Tibial nerve (tissue), 4 donors: ENCODE results near the gene IFITM2. TPM values are rescaled to one million over a fixed set of nuclear protein-coding genes. Genes with fewer than 3 reads are reported as not detected.
"Not testable (repeated sequence)": the region's sequence is repeated elsewhere in the genome, so short reads cannot be mapped to it uniquely, and the experiment has no call there.

Source experiments
- DNase-seq, 2 donors: peaks; one replicate each; pipeline ENCODE4 v3.0.0-alpha.2; 2019; ENCODE audit warnings: low spot score in 2 of 2
- H3K27ac ChIP-seq, 4 donors: fragments of 200-600 bp; sonication (generic) in 3 of 4; one replicate each; pipeline ENCODE4 v1.5.1; 2017 to 2019; ENCODE audit warnings: mild to moderate bottlenecking in 1 of 4
- H3K27me3 ChIP-seq, 2 donors: fragments of 200-600 bp; sonication (generic) in 1 of 2; one replicate each; pipeline versions ENCODE4 v1.5.1 to v1.6.0; 2017 to 2019
- H3K36me3 ChIP-seq, 3 donors: fragments of 200-600 bp; sonication (generic); one replicate each; pipeline ENCODE4 v1.5.1; 2018 to 2019
- H3K4me1 ChIP-seq, 4 donors: fragments of 200-600 bp; sonication (generic) in 3 of 4; one replicate each; pipeline ENCODE4 v1.5.1; 2017 to 2019
- H3K4me3 ChIP-seq, 4 donors: fragments of 200-600 bp; sonication (generic) in 3 of 4; one replicate each; pipeline ENCODE4 v1.5.1; 2017 to 2019; ENCODE audit warnings: mild to moderate bottlenecking in 1 of 4, moderate library complexity in 1 of 4
- H3K9me3 ChIP-seq, 4 donors: fragments of 200-600 bp; sonication (generic) in 3 of 4; one replicate each; pipeline ENCODE4 v1.5.1; 2017 to 2019
- CTCF ChIP-seq, 5 experiments: fragments of 200-600 bp in 3 of 5; fragments of 450-650 bp in 2 of 5; sonication (generic) in 3 of 5; IDR thresholded peaks; one replicate each; pipeline ENCODE4 v1.5.1; 2016 to 2019; ENCODE audit warnings: antibody characterized with exemption in 5 of 5, mild to moderate bottlenecking in 3 of 5, moderate library complexity in 2 of 5
- EP300 ChIP-seq, 2 donors: sonication (generic); formaldehyde crosslinking; IDR thresholded peaks; one replicate each; pipeline ENCODE4 v1.6.1; 2017; ENCODE audit warnings: antibody characterized with exemption in 2 of 2, mild to moderate bottlenecking in 1 of 2
- POLR2A ChIP-seq, 2 donors: fragments of 450-650 bp; IDR thresholded peaks; one replicate each; pipeline ENCODE4 v1.6.1; 2017; ENCODE audit warnings: antibody characterized with exemption in 2 of 2, mild to moderate bottlenecking in 2 of 2, moderate library complexity in 2 of 2
- WGBS, 2 donors: methylation state at CpG; one replicate each; pipeline ENCODE4 v1.1.5; 2018; 5-methylcytosine and 5-hydroxymethylcytosine counted together
- total RNA-seq, 4 donors: library from RNA; depleted of rRNA; stranded (reverse); fragments of >200 nt; gene quantifications; one replicate each; pipeline ENCODE4 v1.1.0, GENCODE V29; 2016

Gene IFITM2
- total RNA-seq, 4 donors from 2014 or later: 258 to 624 (median 292) TPM

- H3K36me3 ChIP-seq, H3K27me3 ChIP-seq: not testable (repeated sequence)
- peaks cover 0 to 24% (median 8%) of the 10 kb centered on the region in 4 donors for H3K4me1 ChIP-seq
- 48 to 50% methylated on average over 16 of the region's 16 CpGs for WGBS, 2 donors
- H3K27ac ChIP-seq: peak overlapping the region; percentile 67 to 87 (median 84)
- peaks cover 0 to 11% (median 0%) of the 10 kb centered on the region in 4 donors for H3K9me3 ChIP-seq
- TF ChIP-seq CTCF (IDR thresholded peaks at IDR 0.05): peak in 1 of 5 experiments; percentile 15
- peak in 1 of 2 donors; percentile 56 for TF ChIP-seq EP300 (IDR thresholded peaks at IDR 0.05)
- peak; percentile 48 to 53 for DNase-seq
- H3K4me3 ChIP-seq: peak overlapping the region; percentile 17 to 50 (median 28)
Observed at GRCh38 chr11:268716-269145, 38.9 kb upstream of the IFITM2 start.

GRCh38 chr11:269146-269890 lies 38.3 kb upstream of the IFITM2 start:
- Histone ChIP-seq H3K27ac (peak overlapping the region; percentile 67 to 87 (median 84)), H3K4me3 (peak overlapping the region in 2 of 4 donors; percentile 17 to 50)
- TF ChIP-seq POLR2A (IDR thresholded peaks at IDR 0.05) (peak in 1 of 2 donors; percentile 7), EP300 (IDR thresholded peaks at IDR 0.05) (peak in 1 of 2 donors; percentile 72), CTCF (IDR thresholded peaks at IDR 0.05) (peak in 2 of 5 experiments; percentile 9 to 48)

GRCh38 chr11:270451-271318 lies 36.9 kb upstream of the IFITM2 start:
- Histone ChIP-seq H3K4me3 (no peak overlapping the region), H3K4me1 (peaks cover 0 to 24% (median 8%) of the 10 kb centered on the region in 4 donors), H3K27ac (peak overlapping the region in 3 of 4 donors; percentile 57 to 87 (median 86)), H3K27me3 (no peaks in the 10 kb centered on the region), H3K9me3 (peaks cover 0 to 7% (median 0%) of the 10 kb centered on the region in 4 donors), H3K36me3 (no peaks in the 10 kb centered on the region)
- TF ChIP-seq CTCF (IDR thresholded peaks at IDR 0.05) (no peak), EP300 (IDR thresholded peaks at IDR 0.05) (no peak), POLR2A (IDR thresholded peaks at IDR 0.05) (no peak)
- WGBS, 2 donors: 77 to 79% methylated on average over 17 to 18 of the region's 18 CpGs
- no peak for DNase-seq

More at GRCh38 chr11:269146-269890, 38.3 kb upstream of the IFITM2 start:
- Histone ChIP-seq H3K4me1 (peaks cover 0 to 24% (median 8%) of the 10 kb centered on the region in 4 donors), H3K9me3 (peaks cover 0 to 11% (median 0%) of the 10 kb centered on the region in 4 donors), H3K27me3 (no peaks in the 10 kb centered on the region), H3K36me3 (no peaks in the 10 kb centered on the region)
- peak in 1 of 2 donors; percentile 35 for DNase-seq
- 49 to 50% methylated on average over 21 of the region's 21 CpGs for WGBS, 2 donors

- peaks cover 0 to 24% (median 8%) of the 10 kb centered on the region in 4 donors for H3K4me1 ChIP-seq
- H3K9me3 ChIP-seq: peaks cover 0 to 2% (median 0%) of the 10 kb centered on the region in 4 donors
- TF ChIP-seq POLR2A (IDR thresholded peaks at IDR 0.05): no peak
- no peak for TF ChIP-seq EP300 (IDR thresholded peaks at IDR 0.05)
- no peak for TF ChIP-seq CTCF (IDR thresholded peaks at IDR 0.05)
- no peak overlapping the region for H3K4me3 ChIP-seq
- 74 to 84% methylated on average over 8 of the region's 8 CpGs for WGBS, 2 donors
- H3K27ac ChIP-seq: peak overlapping the region in 3 of 4 donors; percentile 57 to 87 (median 86)
- no peaks in the 10 kb centered on the region for H3K27me3 ChIP-seq
- no peak for DNase-seq
- H3K36me3 ChIP-seq: no peaks in the 10 kb centered on the region
Observed at GRCh38 chr11:271319-271715, 36.3 kb upstream of the IFITM2 start.
